H1 (cell line): ENCODE results near the gene TNN.

Experiments
- ASH2L ChIP-seq: fragments of 200-600, 300-600 bp; sonication (generic); IDR thresholded peaks from one replicate; pipeline ENCODE4 v1.7.1; 2017; ENCODE audit warnings: low read length
- CTCF ChIP-seq, 3 experiments: IDR thresholded peaks; 1 replicate in 2 of 3; 2 replicates in 1 of 3; pipeline versions ENCODE4 v1.5.1 to v1.6.1; 2011; ENCODE audit warnings: low read length in 3 of 3, mild to moderate bottlenecking in 3 of 3, inconsistent platforms in 2 of 3, low read depth in 1 of 3, moderate library complexity in 1 of 3; ENCODE audit not compliant: insufficient read depth in 1 of 3; ENCODE audit errors: control extremely low read depth in 1 of 3
- EGR1 ChIP-seq: IDR thresholded peaks from 2 replicates; pipeline ENCODE4 v1.6.1; 2011; ENCODE audit warnings: low read depth, low read length, borderline replicate concordance
- EZH2 ChIP-seq: fragments of 200-600 bp; sonication (generic); IDR thresholded peaks from 2 replicates; pipeline ENCODE4 v1.7.1; 2012; ENCODE audit warnings: low read depth, mild to moderate bottlenecking, moderate library complexity, low read length, inconsistent platforms; ENCODE audit not compliant: severe bottlenecking
- JUND ChIP-seq: IDR thresholded peaks from 2 replicates; pipeline ENCODE4 v1.6.1; 2011; ENCODE audit warnings: mild to moderate bottlenecking, improper control_type of control experiment, low read length
- POLR2A ChIP-seq, 2 experiments: IDR thresholded peaks; 1 replicate in 1 of 2; 2 replicates in 1 of 2; pipeline ENCODE4 v1.6.1; 2011; ENCODE audit warnings: low read depth in 2 of 2, low read length in 2 of 2, mild to moderate bottlenecking in 2 of 2; ENCODE audit errors: control extremely low read depth in 1 of 2
- POLR2AphosphoS5 ChIP-seq: IDR thresholded peaks from 2 replicates; pipeline ENCODE4 v1.6.1; 2011; ENCODE audit warnings: low read depth, low read length
- RAD21 ChIP-seq, 2 experiments: IDR thresholded peaks in 1 of 2; conservative IDR thresholded peaks in 1 of 2; 2 replicates each; pipeline ENCODE4 v1.6.1; 2011; ENCODE audit warnings: low read depth in 2 of 2, low read length in 2 of 2, improper control_type of control experiment in 1 of 2, inconsistent platforms in 1 of 2, mild to moderate bottlenecking in 1 of 2, moderate library complexity in 1 of 2
- SIX5 ChIP-seq: IDR thresholded peaks from 2 replicates; pipeline ENCODE4 v1.6.1; 2011; ENCODE audit warnings: mild to moderate bottlenecking, low read depth, low read length
- USF2 ChIP-seq: IDR thresholded peaks from 2 replicates; pipeline ENCODE4 v1.6.1; 2011; ENCODE audit warnings: low read length, improper control_type of control experiment

GRCh38 chr1:175071276-175071943, 3.8 kb downstream of the TNN start:
- TF ChIP-seq USF2: no peak
- TF ChIP-seq ASH2L: no peak
- TF ChIP-seq CTCF (IDR thresholded peaks at IDR 0.05; ENCODE audit: control extremely low read depth in 1 of 3, insufficient read depth in 1 of 3, low read depth in 1 of 3, low read length in 3 of 3): no peak
- no peak for TF ChIP-seq POLR2AphosphoS5
- no peak for TF ChIP-seq RAD21 (IDR thresholded peaks at IDR 0.05 in 1 of 2, conservative IDR thresholded peaks at IDR 0.05 in 1 of 2; ENCODE audit: low read depth in 2 of 2, low read length in 2 of 2)
- TF ChIP-seq POLR2A (IDR thresholded peaks at IDR 0.05; ENCODE audit: control extremely low read depth in 1 of 2, low read depth in 2 of 2, low read length in 2 of 2): no peak
- TF ChIP-seq JUND: no peak
- TF ChIP-seq EGR1: no peak
- no peak for TF ChIP-seq EZH2
- no peak for TF ChIP-seq SIX5
